Stimulated activated CD4-positive, alpha-beta T cell treated with anti-CD3 and anti-CD28 coated beads, Interleukin-4, amount 100 ng/mL, for 48 hours (primary cell): ENCODE results near the gene MARCHF4.
"Not testable (repeated sequence)": the region's sequence is repeated elsewhere in the genome, so short reads cannot be mapped to it uniquely, and the experiment has no call there.

Source experiments
- DNase-seq, 2 donors: peaks; one replicate each; pipeline ENCODE4 v3.0.0-alpha.2; 2020; ENCODE audit warnings: low read depth in 2 of 2

The MARCHF4 gene

DNA sequence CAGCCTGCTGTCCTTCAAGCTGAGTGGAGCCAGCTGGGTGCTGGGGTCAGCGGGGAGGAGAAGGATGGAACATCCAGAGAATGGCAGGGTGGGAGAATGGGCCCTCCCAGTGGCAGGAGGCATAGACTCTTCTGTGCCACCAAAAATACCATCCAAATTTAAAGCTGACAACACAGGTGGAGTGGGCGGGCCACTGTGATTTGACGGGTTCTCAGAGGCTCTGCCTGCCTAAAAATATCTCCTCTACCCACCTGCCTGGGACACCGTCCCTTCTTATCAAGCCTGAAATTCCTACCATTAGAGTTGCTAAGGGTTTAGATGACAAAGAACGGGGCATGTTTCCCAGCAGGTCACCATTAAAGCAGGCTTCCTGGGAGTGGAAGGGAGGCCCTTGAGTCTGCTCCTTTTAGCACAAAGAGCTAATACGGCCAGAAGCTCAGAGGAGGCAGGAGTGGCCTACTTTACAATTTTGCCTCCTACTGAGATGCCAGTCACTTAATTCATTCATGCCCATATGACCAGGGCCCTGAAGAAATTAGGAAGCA lies 19.8 kb upstream of the MARCHF4 start:
- no peak for DNase-seq

DNA sequence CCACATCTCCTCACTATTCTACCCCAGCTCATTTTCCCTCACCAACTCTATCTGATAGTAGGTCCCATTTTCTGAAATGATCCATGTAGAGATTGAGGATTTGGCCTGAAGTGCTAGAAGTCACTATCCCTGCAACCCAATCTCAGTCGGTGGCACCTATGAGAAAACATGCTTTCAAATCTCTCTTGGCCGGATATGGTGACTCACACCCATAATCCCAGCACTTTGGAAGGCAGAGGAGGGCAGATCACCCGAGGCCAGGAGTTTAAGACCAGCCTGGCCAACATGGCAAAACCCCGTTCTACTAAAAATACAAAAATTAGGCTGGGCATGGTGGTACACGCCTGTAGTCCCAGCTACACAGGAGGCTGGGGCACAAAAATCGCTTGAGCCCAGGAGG lies 19.1 kb upstream of the MARCHF4 start:
- DNase-seq, result no peak

DNA sequence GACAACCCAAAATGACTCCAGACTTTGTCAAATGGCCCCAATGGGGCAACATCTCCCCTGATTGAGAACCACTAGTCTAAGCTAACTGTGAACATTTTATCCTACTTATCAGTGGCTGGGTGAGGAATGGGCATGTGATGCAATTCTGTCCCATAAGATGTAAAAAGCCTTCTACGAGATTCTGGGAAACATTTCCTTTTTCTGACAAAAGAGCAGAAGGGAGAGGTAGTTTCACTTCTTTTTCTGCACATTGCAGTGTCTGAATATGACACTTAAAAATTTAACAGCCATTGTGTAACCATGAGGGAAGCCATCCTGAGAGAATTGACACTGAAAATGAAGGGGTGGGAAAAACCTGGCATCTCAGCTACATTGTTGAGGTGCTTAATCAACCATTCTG lies 17.3 kb upstream of the MARCHF4 start:
- no peak for DNase-seq

DNA sequence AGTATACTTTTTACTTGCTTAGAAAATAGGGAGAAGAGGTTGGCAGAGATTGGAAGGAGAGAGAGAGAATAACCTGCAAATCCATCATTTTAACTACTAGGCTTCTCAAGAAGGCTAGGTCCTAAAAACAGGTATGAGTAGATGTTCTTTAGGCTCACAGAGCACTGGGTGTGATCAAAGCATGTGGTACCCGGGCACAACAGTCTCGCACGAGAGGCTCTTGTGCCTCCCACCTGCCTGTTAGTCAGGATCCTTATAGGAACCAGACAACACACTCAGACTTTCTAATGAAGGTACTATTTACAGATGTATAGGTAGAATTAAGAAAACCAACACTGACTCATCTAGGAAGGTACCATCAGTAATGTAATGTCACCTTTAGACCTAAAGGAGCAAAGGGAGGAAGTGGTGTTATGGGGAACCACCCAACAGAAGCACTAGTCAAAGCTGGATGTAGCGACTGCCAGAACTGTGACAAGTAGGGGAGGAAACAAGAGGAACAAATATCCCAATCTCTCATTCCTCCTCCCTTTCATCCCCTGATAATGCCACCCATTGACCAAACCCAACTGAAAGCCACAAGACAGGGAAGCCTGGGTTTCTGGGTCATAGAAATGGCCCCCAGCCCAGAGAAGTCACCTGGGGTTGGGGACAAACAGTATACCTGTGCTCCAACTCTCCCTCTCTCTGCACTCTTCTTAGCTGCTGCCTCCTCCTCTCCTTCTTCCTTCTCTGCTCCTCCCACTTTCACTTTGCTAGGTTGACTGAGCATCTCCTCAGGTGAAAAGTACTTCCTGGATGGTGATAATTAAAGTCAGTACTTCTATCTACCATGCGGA lies 16.0 kb upstream of the MARCHF4 start:
- no peak for DNase-seq

DNA sequence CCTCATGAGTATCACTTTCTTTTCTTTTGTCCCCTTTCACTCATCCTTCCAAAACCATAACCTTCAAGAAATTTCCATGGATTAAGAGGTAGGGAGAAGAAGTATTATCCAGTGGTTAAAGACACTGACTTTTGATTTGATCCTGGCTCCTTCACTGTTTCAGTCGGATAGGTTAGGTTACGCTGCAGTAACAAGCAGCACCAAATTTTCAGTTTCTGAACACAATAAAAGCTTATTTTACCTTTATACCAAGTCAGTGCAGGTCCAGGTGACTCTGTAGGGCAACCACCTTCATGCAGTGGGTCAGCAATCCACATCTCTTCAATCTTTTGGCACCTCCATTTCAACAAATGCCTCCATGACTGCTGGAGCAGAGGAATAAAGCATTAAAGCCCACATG lies 15.0 kb upstream of the MARCHF4 start:
- DNase-seq, result no peak

DNA sequence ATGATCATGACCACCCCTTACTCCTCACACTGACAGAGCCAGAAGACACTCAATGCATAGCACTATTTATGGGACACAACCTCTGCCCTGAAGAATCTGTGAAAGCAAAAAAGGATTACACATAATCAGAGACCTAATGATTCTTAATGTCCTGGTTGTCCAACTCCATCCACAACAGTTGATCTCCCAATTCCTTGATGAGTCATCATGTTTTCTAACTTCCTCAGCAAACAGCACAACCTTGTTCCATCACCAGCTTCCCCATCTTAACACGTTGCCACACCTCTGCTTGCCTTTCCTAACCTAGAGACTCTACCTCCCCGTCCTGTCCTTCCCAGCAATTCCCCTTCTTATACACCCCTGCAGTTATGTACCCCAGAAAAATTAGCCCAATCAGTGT lies 13.2 kb upstream of the MARCHF4 start:
- no peak for DNase-seq

DNA sequence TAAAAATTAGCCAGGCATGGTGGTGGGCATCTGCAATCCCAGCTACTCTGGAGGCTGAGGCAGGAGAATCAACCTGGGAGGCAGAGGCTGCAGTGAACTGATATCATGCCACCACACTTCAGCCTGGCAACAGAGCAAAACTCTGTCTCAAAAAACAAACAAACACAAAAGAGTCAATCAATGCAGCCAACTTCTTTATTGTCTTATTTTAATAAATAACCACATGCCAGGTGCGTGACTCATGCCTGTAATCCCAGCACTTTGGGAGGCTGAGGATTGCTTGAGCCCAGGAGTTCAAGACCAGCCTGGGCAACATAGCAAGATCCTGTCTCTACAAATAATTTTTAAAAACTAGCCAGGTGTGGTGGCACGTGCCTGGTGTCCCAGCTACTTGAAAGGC lies 12.1 kb upstream of the MARCHF4 start:
- not testable (repeated sequence) for DNase-seq

DNA sequence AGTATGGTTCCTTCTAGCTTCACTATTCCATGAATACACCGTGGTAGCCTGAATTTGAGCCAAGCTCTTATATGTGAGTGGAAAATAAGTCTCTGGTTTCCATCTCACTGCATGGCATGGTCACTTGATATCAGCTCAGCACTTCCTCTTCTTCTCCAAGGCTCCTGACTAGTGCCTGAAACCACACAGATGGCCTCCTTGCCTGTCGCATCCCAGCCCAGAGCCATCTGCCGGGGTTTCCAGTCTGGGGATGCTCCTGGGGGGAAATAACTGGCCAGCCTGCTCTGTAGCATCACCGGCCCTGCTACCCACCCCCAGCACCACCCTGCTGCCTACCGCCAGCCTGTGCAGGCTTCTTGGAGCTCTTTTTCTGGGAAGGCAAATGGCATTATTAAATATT lies 7.7 kb upstream of the MARCHF4 start:
- DNase-seq, result no peak

DNA sequence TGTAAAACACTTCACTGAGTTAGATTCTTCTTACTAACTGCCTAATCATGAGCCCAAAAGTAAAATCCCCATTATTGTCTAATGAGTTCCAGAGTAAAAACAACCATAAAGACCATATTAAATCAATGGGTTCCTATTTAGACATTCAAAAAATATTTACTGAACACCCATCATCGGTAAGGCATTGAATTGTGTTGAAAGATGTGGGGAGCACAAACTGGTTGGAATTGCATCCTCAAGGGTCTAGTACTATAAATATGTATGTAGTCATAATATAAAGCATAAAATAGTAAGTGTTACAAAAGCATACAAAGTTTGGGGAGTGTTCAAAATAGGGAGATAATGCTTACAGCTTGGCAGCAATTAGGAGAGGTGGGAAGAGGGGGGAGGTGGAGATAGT lies 3.0 kb upstream of the MARCHF4 start:
- DNase-seq, result no peak

DNA sequence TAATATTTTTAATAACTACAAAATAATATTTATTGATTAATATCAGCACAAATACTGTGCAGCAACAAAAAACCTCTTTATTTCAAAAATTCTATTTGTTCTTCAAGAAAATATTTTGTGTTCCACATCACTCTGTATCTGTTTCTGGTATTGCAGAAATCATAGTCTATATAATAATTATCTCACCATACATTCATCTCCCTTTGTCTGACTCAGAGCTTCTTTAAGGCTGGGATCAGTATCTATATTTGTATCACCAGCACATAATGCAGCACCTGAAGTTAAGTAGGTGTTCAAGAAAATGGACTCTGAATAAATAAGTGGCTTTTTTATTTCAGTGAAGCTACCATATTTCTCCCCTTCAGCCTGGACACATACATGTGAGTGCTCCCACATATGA lies 1.6 kb upstream of the MARCHF4 start:
- DNase-seq, result no peak

DNA sequence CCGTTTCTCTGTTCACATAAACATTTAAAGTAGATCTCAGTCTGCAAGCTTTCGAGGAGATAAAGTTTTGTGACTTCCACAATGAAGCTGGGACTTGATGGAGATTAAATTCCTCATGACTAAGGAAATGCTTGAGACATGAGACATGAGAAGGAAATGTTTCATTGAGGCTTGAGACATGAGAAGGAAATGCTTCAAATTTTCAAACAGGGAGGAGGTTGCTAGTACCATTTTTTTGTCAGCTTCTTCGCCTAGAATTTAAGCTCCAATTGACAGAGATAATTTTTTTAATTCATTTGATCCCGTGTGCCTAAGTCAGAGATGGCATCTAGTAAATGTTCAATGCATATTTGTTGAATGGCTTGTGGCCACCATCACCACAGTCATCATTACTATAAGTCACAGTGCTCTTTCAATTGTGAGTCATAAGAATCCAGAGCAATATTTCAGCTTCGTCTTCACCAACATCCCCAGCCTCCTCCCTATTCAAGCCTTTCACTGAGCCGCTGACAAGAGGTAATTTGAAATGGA lies 543 bp upstream of the MARCHF4 start:
- no peak for DNase-seq

DNA sequence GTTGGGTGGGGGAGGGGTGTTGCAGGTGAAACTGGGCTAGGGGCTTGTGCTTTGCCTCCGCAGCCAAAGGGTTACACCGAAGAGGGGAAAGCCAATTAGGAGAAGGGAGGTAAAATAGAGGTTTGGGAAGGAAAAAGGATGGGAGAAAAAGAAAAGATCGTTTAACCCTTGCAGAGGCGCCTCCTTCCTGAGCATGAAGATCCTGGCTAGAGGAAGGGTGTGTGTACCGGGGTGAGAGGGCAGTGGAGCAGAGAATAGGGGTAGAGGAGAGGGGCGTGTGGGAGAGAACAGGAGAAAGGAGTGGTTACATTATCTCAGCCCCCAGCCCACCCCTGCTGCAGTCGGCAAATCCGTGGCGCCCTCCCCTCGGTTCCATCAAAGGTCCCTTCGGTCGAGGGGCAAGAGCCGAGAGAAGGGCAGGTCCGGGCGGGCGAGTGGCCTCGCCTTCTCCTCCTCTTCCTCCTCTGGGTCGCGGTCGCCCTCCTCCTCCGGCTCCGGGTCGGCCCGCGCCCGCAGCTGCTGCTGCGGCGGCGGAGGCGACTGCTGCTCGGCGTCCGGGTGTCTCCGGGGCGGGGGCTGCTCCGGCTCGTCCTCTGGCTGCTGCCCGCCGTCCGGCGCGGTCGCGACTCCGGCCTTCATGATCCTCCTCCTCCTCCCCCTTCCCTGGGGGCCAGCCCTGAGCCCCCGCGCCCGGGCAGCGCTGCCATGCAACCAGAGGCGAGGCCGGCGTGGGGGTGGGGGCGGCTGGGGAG lies 1.1 kb downstream of the MARCHF4 start:
- DNase-seq, result no peak

DNA sequence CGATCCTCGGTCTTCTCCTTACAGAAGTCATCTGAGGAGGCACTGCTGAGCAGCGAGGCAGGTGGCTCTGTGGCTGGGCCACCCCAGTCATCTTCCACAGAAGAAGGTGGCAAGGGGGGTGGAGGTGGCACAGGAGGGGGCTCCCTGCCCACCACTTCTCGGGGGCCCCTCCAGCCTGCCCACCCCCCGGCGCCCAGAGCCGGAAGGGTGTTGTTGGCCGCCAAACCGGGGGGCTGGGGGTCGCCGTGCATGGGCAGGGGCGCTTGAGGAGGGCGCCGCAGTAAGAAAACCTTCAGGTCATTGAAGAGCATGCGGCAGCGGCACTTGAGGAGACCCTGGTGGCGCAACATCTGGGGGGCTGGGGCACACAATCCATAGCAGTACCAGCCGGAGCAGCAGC lies 2.5 kb downstream of the MARCHF4 start:
- DNase-seq, result no peak

DNA sequence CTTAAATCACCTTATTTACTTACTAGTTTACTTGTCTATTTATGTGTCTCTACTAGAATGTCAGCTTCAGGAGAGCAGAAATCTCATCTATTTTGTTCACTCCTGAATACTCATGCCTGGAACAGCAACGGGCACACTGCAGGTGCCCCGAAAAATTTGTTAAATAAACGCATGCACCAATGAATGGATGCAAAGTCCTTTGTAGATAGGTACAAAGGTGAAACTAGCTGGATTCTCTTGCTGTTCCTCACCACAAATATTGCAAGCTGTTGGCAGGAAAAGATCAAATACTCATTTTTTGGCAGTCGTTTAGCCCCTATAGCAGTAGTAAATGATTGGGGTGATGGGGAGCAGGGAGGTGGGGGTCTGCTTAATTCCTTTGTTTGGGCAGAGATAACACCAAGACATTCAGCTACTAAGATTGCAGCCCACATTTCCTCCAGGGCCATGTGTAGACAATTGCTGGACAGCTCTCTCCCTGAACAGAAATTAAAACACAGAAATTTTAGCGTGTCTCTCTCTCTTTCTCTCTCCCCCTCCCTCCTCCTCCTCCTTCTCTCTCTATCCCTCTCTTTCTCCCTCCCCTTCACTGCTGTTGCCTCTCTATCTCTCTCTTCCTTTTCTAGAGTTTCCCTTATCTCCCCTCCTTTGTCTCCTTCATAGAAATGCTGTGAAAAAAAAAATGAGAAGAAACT lies 5.4 kb downstream of the MARCHF4 start:
- DNase-seq, result no peak

DNA sequence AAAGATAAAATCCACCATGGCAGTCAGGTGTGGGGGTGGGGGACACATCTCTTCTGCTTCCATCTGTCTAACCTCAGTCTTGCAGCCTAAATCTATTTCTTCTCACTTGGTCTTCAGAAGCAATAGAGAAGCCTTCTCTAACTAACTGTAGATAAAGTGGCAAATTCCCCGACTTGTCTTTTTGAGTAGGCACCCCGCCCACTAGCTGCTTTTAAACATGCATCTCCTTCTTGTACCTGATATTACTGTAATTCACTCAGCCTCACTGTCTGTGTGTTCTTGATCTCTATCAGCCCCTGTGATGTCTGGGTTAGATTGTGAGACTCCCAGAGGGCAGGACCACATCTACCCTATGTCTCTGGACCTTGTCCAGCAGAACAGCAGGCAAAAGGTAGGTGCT lies 6.8 kb downstream of the MARCHF4 start:
- DNase-seq, result no peak

DNA sequence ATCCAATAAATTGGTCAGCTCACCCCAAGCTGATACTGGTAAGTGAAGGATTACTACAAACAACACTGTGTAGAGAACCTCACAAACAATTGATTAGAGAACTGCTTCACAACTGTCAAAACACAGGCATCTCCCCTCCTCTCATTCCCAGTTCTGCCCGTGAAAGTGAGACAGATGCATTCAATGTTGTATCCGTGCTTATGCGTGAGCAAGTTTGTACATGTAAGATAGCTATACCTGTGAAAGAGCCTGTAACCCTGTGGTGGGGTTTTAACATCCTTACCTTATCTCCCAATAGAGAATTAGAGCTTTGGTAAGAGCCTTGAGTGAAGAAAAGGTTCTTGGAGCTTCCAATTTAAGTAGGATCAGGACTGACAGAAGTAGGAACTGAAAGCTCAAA lies 9.1 kb downstream of the MARCHF4 start:
- DNase-seq, result no peak

DNA sequence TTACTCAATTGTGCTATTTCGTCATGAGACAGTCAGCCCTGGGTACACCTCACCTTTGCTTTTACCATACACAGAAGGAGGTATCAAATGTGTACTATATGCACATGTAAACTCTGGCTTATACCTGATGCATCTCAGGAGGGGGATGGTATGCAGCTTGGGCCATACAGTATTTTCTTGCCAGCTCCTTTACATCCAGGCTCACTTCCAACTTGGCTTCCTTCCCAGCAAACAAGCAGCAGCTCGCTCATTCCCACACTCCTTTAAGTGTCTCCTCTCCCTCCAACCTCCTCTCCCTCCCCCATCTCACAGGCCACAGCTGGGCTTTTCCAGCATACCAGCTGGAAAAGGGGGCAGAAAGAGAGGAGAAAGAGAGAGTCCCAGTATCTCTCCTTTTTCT lies 9.6 kb downstream of the MARCHF4 start:
- DNase-seq, result no peak

DNA sequence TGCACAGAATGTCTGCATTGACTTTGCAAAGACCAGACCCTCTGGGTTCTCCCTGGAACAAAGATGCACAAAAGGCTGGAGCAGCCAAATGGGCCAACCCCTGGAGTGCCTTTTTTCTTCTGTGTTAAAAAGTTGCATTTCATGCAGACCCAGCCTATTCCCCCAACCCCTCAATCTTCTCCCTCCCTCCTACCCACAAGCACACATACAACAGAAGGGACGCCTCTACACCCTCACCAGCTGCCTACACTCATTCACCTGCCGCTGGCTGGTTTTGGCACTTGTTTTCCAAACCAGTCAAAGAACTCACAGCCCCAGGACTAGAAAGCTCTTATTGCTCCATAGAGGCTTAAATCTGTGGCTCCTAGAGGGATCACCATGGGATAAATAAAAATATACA lies 16.6 kb downstream of the MARCHF4 start:
- DNase-seq, result no peak

DNA sequence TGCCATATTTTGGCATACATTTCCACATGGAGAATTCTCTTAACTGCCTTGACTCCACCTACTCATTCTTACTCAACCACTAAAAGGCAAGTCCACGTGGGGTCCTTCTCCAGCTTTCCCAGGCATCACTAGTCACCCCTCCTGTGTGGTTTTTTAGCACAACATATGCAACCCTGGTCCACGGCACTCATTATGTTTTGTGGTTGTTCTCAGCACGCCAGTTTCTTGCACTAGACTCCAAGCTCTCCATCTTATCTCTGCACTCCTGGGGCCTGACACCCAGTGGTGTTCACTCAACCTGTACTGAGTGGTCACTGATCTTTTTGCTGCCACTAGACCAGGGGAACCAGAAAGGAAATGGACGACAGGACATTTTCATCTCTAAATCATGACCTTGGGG lies 18.0 kb downstream of the MARCHF4 start:
- DNase-seq, result no peak

DNA sequence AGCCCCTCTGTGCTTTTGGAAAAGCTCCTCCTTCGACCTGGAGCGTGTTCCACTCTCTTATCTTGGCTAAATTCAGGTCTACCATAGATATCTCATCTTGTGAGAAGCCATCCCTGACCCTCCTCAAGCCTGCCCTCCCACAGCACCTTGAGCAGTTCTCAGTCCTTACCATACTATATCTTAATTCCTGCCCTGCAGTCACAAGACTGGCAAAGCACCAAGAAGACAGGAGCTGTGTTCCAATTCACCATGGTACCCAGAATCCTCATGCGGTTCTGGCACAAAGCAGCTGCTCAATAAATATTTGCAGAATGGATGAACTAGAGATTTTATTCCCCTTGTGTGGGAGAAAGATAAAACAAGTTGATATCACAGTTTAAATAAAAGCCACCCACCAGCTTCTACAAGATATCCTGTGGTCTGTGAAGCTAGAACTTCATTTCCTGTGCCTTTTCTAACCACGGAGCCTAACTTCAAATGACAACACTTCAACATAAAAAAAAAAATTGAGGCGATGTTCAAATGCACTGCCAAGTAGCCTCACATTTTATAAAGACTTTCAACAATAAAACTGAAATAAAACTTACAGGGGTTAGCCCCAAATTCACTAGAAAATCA lies 19.5 kb downstream of the MARCHF4 start:
- DNase-seq, result no peak

DNA sequence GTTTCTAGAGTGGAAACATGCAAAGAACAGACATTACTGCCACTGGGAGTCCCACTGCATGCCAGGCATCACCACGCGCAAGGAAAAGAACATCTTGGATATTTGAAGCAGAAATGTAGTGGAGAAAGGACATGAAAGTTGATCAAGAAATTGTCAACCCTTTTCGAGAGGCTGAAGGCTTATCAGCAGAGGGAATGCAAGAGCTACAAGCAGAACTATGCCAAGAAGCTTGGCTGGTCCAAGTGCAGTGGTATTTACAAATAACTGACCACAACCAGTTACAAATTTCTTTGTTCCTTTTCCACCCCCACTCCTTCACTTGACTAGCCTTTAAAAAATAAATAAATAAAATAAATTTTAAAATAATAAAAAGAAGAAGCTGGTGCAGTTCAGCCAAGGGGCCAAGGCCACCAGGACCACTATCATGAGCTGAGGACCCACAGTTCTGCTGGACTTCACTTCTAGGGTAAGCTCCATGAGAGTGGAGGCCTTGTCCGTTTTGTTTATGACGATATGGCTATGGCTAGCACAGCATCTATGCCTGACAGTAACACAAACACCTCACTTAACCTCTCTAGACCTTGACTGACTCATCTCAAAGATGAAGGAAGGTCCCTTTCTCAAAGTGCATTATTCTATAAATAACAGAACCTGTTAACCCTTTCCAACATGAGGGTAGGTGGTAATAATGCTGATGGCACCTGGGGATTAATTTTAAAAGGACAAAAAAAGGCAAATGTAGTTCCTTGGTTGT lies 20.9 kb downstream of the MARCHF4 start:
- no peak for DNase-seq
